ENCODE data around the gene POGK.
"Not testable (repeated sequence)": the region's sequence is repeated elsewhere in the genome, so short reads cannot be mapped to it uniquely, and the experiment has no call there.

POGK gene, protein sequence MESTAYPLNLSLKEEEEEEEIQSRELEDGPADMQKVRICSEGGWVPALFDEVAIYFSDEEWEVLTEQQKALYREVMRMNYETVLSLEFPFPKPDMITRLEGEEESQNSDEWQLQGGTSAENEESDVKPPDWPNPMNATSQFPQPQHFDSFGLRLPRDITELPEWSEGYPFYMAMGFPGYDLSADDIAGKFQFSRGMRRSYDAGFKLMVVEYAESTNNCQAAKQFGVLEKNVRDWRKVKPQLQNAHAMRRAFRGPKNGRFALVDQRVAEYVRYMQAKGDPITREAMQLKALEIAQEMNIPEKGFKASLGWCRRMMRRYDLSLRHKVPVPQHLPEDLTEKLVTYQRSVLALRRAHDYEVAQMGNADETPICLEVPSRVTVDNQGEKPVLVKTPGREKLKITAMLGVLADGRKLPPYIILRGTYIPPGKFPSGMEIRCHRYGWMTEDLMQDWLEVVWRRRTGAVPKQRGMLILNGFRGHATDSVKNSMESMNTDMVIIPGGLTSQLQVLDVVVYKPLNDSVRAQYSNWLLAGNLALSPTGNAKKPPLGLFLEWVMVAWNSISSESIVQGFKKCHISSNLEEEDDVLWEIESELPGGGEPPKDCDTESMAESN

DNA sequence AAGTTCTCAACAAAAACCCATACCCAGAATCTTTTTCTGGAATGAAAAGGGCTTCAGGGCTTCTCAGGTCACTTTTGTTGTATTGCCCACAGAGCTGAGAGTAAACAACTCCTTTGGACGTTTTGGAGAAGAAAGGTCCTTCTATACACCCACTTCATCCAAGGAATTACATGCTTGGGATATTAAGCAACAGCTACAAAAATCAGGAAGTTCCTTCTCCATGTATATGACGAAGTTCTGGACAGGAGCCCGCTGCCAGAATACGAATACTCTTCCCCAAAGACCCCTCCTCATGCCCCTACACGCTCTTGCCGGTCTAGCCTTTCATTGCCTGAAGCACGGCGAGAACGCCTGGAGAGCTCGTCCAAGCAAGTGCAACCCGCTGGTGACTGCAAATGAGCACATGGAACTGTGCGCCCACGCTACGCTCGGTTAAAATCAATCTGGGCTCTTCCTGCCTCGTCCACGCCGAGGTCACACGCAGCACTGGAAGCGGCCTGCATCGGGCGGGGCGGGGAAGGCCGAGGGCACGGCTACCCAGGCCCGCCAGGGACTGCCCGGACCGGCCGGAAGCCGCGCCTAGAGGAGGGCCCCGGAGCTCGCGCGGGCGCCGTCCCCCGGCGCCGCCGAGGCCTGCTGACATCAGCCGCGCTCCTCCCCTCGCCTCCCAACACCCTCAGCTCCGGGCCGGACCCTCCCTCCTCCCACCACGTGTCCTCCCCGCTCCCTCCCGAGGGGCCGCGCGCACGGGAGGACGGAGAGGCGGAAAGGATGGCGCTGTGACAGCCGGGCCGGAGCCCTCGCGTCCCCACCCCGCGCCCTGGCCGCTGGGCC lies at the start of gene POGK:
Gene POGK (plus strand): TSS at position 710 of the 834 bp plus-strand sequence. CDS start 1,482 bp downstream, outside the sequence.
- DNase-seq (ENCODE audit: low read depth in 2 of 2) = peak; percentile 72 to 79

DNA sequence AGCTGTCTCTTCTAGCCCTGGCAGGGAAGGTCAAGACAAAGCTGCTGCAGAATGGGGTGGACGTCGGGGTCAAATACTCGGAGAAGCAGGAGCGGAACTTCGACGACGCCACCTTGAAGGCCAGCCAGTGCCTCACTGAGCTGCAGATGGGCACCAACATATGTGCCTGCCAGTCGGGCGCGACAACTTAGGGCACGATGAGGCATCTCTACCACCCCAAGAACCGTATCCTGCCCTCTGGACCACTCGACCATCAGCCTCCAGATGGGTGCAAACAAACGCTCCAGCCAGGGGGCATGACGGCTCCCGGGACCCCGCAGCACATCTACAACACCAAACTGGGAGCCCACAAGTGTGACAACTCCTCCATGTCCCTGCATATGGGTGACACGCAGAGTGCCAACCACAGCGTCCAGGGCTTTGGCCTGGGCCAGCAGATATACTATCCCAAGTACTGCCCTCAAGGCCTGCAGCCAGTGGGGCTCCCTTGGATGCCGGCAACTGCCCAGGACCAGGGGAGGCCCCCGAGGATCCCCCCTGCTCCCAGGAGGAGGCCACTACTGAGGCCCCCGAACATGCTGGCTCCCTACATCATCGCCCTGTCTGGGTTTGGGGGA lies 42.5 kb upstream of the POGK start:
- no peak for DNase-seq (ENCODE audit: low read depth in 2 of 2)

DNA sequence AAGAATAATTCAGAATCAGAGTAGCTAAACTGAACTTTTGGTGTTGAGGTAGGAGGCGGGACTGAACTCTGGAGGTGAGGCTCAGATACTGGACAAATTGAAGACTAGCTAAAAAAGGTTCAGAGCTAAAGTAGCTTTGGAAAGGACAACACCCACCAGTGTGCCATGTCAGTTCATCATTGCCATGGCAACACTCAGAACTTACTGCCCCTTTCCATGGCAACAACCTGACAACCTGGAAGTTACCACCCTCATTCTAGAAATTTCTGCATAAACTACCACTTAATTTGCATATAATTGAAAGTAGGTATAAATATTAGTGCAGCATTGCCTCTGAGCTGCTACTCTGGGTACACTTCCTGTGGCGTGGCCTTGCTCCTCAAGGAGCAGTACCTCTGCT lies 30.3 kb upstream of the POGK start:
- DNase-seq (ENCODE audit: low read depth in 2 of 2) = no peak

DNA sequence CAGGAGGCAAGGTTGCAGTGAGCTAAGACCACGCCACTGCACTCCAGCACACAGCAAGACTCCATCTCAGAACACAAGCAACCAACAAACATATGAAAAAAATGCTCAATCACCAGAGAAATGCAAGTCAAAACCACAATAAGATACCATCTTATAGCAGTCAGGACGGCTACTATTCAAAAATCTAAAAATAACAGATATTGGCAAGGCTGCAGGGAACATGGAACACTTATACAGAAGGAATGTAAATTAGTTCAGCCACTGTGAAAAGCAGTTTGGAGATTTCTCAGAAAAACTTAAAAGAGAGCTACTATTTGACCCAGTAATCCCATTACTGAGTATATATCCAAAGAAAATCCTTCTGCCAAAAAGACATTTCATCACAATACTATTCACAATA lies 27.6 kb upstream of the POGK start:
- no peak for DNase-seq (ENCODE audit: low read depth in 2 of 2)

DNA sequence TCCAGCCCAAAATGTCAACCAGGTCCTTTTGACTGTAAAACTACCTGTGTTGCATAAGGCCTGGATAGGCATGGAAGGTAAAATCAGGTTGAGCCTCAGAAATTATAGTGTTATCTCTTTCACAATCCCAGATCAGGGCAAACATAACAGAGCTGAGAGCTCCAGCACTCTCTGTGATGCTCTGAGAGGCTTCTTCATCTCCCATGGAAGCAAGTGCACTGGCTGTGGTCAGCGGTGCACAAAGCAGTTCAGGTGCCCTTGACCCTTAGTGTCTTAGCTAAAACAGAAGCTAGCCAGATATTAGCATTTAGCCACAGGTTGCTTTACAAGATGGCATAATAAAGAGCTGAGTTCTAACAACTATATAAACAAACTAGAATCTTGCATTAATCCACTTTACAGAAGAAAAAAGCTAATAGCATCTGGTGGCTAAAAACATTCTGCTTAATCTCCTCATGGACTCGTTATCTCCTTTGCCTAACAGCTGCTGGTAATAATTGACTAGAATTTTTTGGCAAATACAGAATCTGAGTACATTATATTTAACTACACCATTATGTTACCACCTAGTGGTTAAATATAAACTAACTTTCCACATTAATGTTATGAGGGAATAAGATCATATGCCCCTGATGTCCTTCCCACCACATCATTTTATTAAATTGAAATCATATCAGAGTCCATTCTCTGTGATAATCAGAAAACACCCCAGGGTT lies 25.6 kb upstream of the POGK start:
- DNase-seq (ENCODE audit: low read depth in 2 of 2) = no peak

DNA sequence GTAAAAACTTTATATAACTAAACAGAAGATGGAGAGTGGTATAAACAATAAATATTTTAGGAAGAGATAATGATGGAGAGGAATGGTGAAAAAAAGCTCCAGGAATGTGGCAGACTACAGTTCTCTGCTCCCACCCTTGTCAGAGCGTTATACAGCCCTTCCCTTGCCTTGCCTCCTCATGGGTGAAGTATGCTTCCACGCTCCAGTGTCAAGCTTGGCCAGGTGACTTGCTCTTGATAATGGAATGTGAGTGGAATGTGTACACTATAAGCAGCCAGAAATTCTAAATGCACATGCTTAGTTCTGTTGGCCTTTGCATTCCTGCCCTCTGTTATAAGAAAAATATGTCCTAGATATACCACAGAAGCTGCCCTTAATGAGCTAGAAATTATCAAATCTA lies 24.7 kb upstream of the POGK start:
- no peak for DNase-seq (ENCODE audit: low read depth in 2 of 2)

DNA sequence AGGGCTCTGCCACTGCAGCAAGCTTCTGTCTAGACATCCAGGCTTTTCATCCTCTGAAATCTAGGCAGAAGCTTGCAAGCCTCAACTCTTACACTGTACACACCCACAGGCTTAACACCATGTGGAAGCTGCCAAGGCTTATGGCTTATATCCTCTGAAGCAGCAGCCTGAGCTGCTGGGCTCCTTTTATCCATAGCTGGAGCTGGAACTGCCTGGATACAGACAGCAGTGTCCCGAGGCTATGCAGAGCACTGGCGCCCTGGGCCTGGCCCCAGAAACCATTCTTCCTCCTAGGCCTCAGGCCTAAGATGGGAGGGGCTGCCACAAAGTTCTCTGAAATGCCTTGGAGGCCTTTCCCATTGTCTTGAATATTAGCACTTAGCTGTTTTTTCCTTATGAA lies 19.3 kb upstream of the POGK start:
- no peak for DNase-seq (ENCODE audit: low read depth in 2 of 2)

DNA sequence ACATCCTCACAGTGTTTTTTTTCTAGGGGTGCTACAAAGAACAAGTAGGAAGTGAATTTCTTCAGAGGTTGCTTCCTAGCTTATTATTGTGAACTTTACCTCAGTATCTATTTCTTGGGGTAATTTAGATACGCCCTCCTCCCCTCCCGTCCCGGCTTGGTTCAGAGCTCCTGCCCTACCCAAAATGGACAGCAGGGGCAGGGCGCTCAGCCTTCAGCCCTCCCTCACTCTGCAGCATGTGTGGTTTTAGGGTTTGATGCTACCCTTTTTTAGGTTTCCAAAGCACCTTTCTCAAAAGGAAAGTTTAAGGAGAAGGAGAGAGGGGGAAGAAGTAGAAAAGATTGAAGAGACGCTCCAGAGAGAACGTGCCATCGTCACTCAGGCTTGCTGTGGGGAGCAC lies 16.9 kb upstream of the POGK start:
- no peak for DNase-seq (ENCODE audit: low read depth in 2 of 2)

DNA sequence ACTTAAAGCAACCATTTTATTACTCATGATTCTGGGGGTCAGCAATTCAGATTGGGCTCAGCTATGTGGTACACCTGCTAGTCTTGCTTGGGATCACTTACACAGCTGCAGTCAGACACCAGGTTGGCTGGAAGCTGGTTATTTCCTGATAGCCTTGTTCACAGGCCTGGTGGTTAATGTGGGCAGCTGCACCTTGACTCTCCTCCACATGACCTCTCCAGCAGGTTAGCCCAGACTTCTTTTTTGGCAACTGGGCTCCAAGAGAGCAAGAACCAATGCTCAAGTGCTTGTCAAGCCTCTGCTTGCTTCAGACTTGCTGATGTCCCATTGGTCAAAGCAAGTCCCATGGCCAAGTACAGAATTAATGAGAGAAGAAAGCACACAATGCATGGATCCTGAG lies 11.8 kb upstream of the POGK start:
- no peak for DNase-seq (ENCODE audit: low read depth in 2 of 2)

DNA sequence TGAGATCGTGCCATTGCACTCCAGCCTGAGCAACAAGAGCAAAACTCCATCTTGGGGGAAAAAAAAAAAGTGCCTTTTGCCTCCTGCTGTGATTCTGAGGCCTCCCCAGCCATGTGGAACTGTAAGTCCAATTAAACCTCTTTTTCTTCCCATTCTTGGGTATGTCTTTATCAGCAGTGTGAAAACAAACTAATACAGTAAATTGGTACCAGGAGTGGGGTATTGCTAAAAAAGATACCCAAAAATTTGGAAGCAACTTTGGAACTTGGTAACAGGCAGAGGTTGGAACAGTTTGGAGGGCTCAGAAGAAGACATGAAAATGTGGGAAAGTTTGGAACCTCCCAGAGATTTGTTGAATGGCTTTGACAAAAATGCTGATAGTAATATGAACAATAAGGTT lies 9.5 kb upstream of the POGK start:
- DNase-seq (ENCODE audit: low read depth in 2 of 2) = not testable (repeated sequence)

DNA sequence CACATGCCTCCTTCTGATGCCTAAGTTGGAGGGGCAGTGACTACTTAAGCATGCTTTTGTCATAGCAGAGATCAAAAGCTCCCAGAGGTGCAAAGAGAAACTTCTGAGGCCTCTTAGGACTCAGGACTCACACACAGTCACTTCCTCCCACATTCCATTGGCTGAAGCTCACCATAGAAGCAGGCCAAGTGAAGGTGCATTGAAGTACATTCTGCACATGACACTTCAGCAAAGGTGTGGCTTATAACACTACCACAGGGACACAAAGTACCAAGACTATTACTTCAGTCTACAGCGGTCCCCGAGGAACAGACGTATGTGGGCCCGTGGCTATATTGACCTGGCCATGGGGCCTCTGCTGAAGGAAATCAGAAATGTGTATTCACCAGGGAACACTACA lies 2.5 kb upstream of the POGK start:
- no peak for DNase-seq (ENCODE audit: low read depth in 2 of 2)

DNA sequence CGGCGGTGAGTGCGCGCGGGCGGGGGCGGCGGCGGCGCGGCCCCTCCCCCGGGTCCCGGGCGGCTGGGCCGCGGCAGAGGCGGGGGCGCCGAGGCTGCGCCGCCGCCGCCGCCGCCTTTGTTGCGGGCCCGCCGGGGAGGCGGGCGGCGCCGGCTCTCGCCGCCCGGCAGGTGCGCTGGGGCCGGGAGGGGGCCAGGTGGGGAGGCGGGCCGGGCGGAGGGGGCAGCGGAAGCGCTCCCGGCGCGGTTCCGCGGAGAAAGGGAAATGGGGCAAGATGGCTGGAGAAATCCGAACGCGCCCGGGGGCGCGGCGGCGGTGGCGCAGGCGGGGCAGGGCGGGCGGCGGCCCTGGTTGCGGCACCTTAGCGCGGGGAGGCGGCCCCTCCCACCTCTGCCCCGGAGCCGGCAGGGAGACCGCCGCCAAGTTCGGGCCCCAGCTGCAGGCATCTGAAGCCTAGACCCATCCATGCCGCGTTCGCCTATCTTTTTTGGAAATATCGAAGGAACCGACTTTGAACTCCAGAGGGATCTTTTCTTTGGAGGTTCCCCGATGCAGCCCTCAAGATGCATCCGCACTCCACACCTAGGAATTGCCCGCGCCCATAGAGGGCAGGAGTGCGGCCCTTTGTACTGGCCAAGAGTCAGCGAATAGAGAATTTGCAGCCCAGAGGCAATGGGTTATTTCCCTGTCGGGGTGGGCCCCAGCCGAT lies 479 bp downstream of the POGK start:
- DNase-seq (ENCODE audit: low read depth in 2 of 2) = peak; percentile 32 to 36

DNA sequence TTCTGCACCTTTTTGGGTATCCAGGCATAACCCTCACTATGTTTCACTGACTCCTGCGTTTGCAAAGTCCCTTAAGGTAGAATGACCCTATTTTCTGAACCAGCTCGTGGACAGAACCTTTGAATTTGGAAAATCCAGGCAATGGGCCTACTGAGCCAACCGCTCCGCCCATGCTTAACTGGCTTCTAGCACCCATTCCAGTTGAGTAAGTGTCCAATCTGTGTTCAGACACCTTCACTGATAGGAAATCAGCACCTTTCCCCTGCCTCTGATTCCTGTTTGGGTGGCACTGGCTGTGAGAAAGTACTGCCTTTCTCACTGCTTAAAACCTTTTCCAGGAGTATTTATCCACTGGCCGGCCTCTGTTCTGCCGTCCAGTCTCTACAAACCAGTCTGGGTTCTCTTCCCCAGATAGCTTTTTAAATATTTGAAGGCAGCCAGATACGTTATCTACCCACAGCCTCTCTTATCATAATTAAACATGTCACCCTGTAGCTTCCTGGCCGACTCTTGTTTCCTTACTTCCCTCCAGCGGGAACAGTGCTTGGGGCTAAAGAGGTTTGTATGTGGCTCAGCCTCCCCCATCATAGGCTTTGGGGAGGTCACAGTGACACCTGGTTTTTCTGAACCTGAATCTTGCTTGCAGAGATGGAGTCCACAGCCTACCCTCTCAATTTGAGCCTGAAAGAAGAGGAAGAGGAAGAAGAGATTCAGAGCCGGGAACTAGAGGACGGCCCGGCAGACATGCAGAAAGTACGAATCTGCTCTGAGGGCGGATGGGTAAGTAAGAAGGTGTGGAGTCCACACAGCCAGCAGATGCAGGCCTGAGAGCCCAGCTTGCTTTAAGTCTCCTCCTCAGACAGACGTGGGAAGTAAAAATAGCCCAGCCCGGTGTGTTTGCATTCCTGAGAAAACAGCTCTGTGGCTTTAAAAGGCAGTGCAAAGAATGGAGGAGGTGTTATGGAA lies 1.3 kb downstream of the POGK start:
- DNase-seq (ENCODE audit: low read depth in 2 of 2) = no peak

DNA sequence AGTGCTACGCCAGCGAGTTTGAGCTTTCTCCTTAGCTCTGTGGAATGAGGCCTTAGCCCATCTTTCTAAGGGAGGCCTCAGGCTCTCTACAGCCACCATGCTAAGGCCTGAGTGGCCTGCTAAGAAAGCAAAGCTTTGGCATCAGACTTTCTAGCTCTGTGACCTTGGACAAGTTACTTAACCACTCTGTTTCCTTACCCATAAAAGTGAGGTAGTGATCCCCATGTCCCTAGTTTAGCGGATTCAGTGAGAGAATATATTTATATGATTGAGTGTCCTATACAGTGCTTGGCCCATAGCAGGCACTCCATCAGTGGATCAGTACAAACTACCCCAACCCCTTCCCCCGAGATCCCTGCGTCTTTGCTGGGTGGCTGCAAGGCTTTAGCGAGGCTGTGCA lies 4.0 kb downstream of the POGK start:
- DNase-seq (ENCODE audit: low read depth in 2 of 2) = no peak

DNA sequence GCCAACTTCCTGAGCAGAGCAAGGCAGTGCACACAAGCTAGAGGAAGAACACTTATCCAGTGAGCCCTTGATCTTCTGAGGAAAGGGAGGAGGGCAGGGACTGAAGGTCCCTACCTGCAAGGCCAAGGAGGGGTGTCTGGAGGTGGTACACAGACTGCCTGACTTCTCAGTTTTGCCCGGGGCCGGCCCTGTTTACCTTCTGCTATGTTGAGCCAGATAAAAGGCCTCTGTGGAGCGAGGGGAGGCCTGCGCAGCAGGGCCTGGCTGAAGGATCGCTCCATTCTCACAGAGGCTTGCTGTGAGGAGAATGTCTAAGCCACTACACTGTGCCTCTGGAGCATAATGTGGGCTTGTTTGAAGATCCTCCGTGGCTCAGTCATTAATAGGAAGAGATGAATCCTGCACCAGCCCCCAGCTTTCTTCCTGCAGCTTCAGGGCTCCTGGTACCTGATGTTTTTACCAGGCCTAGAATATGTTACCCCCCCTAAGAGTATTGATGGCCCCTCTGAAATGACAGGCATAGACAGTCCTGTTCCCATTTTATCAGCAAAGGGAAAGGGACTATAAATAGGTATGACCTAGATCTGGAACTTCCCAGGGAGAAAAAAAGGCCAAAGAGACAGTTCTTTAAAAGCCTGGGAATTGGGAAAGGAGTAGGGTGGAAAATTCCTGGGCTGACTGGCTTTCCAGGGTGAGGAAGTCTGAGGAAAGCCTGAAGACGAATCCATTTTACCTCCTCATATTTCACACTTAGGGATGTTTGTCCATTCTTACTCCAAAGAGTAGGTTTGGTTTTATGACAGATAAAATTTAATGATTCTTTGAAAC lies 4.7 kb downstream of the POGK start:
- no peak for DNase-seq (ENCODE audit: low read depth in 2 of 2)

DNA sequence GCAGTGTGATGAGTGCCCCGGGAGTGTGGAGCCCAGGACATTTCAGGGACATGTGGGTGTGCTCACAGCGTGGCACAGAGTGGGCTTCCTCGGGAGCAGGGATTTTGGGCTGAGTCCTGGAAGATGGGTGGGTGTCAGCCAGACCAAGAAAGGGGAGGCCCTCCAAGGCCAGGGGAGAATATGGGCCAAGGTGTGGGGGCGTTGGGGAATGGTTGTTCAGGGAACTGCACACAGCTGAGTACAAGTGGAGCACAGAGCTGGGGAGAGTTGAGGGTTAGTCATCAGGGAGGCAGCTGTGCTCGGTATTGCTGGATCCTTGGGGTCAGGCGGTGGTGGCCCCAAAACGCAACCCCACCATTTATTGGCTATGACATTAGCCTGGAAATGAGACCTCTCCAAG lies 5.5 kb downstream of the POGK start:
- no peak for DNase-seq (ENCODE audit: low read depth in 2 of 2)

DNA sequence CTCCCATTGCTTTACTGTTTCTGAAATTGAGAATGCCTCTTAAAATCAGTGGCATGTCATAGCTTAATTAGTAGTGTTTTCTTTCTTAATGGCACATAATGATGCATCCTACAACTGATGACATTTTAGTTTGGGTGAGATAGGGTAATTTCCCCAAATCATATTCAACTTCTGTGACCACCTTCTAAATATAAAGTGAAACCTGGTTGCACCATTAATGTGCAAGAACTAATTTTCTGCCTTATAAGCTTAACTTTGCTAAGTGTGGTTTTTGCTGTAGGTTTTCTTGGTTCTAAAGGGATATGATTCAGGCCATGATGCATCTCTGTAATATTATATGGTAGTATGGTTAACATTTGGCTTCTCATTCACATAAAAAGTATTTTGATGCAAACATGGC lies 8.9 kb downstream of the POGK start:
- DNase-seq (ENCODE audit: low read depth in 2 of 2) = no peak

DNA sequence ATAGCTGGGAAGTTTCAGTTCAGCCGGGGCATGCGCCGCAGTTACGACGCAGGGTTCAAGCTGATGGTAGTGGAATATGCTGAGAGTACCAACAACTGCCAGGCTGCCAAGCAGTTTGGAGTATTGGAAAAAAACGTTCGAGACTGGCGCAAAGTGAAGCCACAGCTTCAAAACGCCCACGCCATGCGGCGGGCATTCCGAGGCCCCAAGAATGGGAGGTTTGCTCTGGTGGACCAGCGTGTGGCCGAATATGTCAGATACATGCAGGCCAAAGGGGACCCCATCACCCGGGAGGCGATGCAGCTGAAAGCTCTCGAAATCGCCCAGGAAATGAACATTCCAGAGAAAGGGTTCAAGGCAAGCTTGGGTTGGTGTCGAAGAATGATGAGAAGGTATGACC lies 9.9 kb downstream of the POGK start:
- DNase-seq (ENCODE audit: low read depth in 2 of 2) = no peak

DNA sequence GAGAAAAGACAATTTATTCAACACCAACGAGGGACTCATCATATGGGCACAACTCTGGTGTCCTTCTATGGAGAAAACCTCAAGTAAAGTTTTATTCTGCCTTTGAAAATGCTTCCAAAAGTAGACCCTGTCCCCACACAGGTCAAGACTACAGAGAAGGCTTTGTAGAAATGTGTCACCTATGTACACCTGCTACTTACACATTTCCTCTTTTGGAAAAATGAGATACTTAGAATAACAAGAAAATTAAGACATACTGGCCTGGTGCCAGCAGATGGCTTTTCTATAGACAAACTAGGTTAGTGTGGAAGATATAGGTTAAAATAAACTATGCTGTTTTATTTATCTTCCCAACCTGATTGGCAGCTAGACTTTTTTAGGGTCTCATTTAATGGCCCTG lies 13.6 kb downstream of the POGK start:
- no peak for DNase-seq (ENCODE audit: low read depth in 2 of 2)

All from stimulated activated CD8-positive, alpha-beta memory T cell treated with anti-CD3 and anti-CD28 coated beads, Interleukin-2, amount 100 ng/mL, for 48 hours (primary cell).